Panc1 (cell line): Measurements from ENCODE around the gene JPH2. TPM values are rescaled to one million over a fixed set of nuclear protein-coding genes. Genes with fewer than 3 reads are reported as not detected.

ENCODE experiments used
- ATAC-seq: fragments of 200-7000 bp; cut with Tn5 transposase; 2 replicates; pipeline ENCODE4 v1.9.1; 2020; ENCODE audit warnings: mild to moderate bottlenecking, moderate library complexity
- BruUV-seq: library from RNA; stranded (reverse); fragments of 400-500 nt; replicated peaks from 2 replicates; lab custom pipeline; 2021; lab: Mats Ljungman, UMichigan
- CTCF ChIA-PET: fragments of 300-600 bp; sonication (Branson Sonifier 250); formaldehyde crosslinking; loops from one replicate; lab custom pipeline; 2022; ENCODE audit warnings: antibody characterized with exemption; lab: Charles Lee
- POLR2A ChIA-PET: fragments of 300-600 bp; sonication (Branson Sonifier 250); formaldehyde crosslinking; loops from one replicate; lab custom pipeline; 2022; ENCODE audit warnings: antibody characterized with exemption; lab: Charles Lee
- DNase-seq: peaks from one replicate; pipeline ENCODE4 v3.0.0-alpha.2; 2010; ENCODE audit warnings: low read depth, low spot score
- H3K27ac ChIP-seq: 2 replicates; pipeline ENCODE4 v1.5.1; 2011; ENCODE audit warnings: mild to moderate bottlenecking, low read length, inconsistent platforms
- H3K27me3 ChIP-seq: fragments of 200-500 bp; sonication (Bioruptor generic); 2 replicates; pipeline ENCODE4 v1.6.0; 2014; ENCODE audit warnings: low read length, inconsistent platforms; ENCODE audit not compliant: control insufficient read depth, insufficient read depth
- H3K36me3 ChIP-seq: fragments of 200-500 bp; sonication (Bioruptor generic); 2 replicates; pipeline ENCODE4 v1.5.1; 2014; ENCODE audit warnings: inconsistent platforms, mild to moderate bottlenecking, low read length, moderate library complexity; ENCODE audit not compliant: control insufficient read depth, insufficient read depth
- H3K4me1 ChIP-seq: 2 replicates; pipeline ENCODE4 v1.5.1; 2011; ENCODE audit warnings: inconsistent platforms, mild to moderate bottlenecking, low read length, moderate library complexity; ENCODE audit not compliant: control insufficient read depth, insufficient read depth
- H3K4me3 ChIP-seq, 2 experiments: 2 replicates each; pipeline ENCODE4 v1.5.1; 2011 to 2012; ENCODE audit warnings: low read depth in 2 of 2, low read length in 2 of 2, mild to moderate bottlenecking in 2 of 2, inconsistent platforms in 1 of 2, moderate library complexity in 1 of 2
- H3K9me3 ChIP-seq: fragments of 200-500 bp; sonication (Bioruptor generic); 2 replicates; pipeline ENCODE4 v1.5.1; 2014; ENCODE audit warnings: low read depth, mild to moderate bottlenecking, inconsistent platforms, low read length, moderate library complexity; ENCODE audit not compliant: control insufficient read depth, insufficient read depth
- CTCF ChIP-seq: fragments of 450-650 bp; IDR thresholded peaks from 2 replicates; pipeline ENCODE4 v1.5.1; 2017; ENCODE audit warnings: mild to moderate bottlenecking
- POLR2AphosphoS5 ChIP-seq: IDR thresholded peaks from 2 replicates; pipeline ENCODE4 v1.6.1; 2012; ENCODE audit warnings: mild to moderate bottlenecking, low read depth, low read length, moderate library complexity
- SIN3A ChIP-seq: IDR thresholded peaks from 2 replicates; pipeline ENCODE4 v1.6.1; 2012; ENCODE audit warnings: low read depth, mild to moderate bottlenecking, low read length, moderate library complexity, borderline replicate concordance; ENCODE audit not compliant: insufficient read depth
- TCF7L2 ChIP-seq: IDR thresholded peaks from 2 replicates; pipeline ENCODE4 v1.6.1; 2011; ENCODE audit warnings: mild to moderate bottlenecking, low read depth, low read length, inconsistent platforms
- in situ Hi-C: cut with HindIII; loops from 2 replicates; pipeline ENCODE4 v1.10.0; 2016; ENCODE audit warnings: low sequenced_read_pairs, low pct_unique_long_range_greater_than_20kb
- intact Hi-C: fragments of 100-400 bp; cut with micrococcal nuclease; formaldehyde crosslinking; loops from one replicate; pipeline ENCODE4 v1.10.0; 2022; ENCODE audit not compliant: unreplicated experiment
- total RNA-seq: library from RNA; stranded (reverse); gene quantifications from one replicate; pipeline ENCODE4 v1.2.1, GENCODE V29; 2021; ENCODE audit not compliant: unreplicated experiment
- TF ChIP-seq, protein P1 (sequence below), 2 experiments: IDR thresholded peaks; 2 replicates each; pipeline ENCODE4 v1.6.1; 2011 to 2012; ENCODE audit warnings: low read depth in 2 of 2, control low read depth in 1 of 2, low read length in 1 of 2, mild to moderate bottlenecking in 1 of 2, moderate library complexity in 1 of 2; ENCODE audit not compliant: insufficient read depth in 1 of 2

Gene JPH2
- total RNA-seq, 1 experiment from 2014 or later: 0.49 TPM

- in situ Hi-C loops (no loop called here), intact Hi-C loops (no loop called here)
- no peaks in the 10 kb centered on the region for H3K27me3 ChIP-seq
- H3K9me3 ChIP-seq: no peaks in the 10 kb centered on the region
- no peak overlapping the region for H3K4me3 ChIP-seq
- H3K4me1 ChIP-seq: no peaks in the 10 kb centered on the region
- no TSS peak for BruUV-seq
- DNase-seq: no peak
- CTCF ChIA-PET: no interaction called here
- POLR2A ChIA-PET: interaction anchor here (0.6 kb wide), 1 partner anchor 103 kb away, joined by 3 read pairs; no protein-coding TSS in a partner anchor
- no peak for ATAC-seq
- H3K27ac ChIP-seq: no peak overlapping the region
- no peaks in the 10 kb centered on the region for H3K36me3 ChIP-seq
- TF ChIP-seq TCF7L2 (no peak), CTCF (no peak), SIN3A (no peak), POLR2AphosphoS5 (no peak)
- TF ChIP-seq, protein P1, sequence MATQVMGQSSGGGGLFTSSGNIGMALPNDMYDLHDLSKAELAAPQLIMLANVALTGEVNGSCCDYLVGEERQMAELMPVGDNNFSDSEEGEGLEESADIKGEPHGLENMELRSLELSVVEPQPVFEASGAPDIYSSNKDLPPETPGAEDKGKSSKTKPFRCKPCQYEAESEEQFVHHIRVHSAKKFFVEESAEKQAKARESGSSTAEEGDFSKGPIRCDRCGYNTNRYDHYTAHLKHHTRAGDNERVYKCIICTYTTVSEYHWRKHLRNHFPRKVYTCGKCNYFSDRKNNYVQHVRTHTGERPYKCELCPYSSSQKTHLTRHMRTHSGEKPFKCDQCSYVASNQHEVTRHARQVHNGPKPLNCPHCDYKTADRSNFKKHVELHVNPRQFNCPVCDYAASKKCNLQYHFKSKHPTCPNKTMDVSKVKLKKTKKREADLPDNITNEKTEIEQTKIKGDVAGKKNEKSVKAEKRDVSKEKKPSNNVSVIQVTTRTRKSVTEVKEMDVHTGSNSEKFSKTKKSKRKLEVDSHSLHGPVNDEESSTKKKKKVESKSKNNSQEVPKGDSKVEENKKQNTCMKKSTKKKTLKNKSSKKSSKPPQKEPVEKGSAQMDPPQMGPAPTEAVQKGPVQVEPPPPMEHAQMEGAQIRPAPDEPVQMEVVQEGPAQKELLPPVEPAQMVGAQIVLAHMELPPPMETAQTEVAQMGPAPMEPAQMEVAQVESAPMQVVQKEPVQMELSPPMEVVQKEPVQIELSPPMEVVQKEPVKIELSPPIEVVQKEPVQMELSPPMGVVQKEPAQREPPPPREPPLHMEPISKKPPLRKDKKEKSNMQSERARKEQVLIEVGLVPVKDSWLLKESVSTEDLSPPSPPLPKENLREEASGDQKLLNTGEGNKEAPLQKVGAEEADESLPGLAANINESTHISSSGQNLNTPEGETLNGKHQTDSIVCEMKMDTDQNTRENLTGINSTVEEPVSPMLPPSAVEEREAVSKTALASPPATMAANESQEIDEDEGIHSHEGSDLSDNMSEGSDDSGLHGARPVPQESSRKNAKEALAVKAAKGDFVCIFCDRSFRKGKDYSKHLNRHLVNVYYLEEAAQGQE (IDR thresholded peaks at IDR 0.05; ENCODE audit: insufficient read depth in 1 of 2, low read depth in 2 of 2, low read length in 1 of 2): no peak
These were observed 13.1 kb downstream of the JPH2 start for GRCh38 chr20:44173846-44174245.

GRCh38 chr20:44173116-44173515, 13.9 kb downstream of the JPH2 start:
- intact Hi-C loops: no loop called here
- ChIA-PET POLR2A (no interaction called here), CTCF (no interaction called here)
- H3K36me3 ChIP-seq: no peaks in the 10 kb centered on the region
- no peak for ATAC-seq
- no peak overlapping the region for H3K27ac ChIP-seq
- no peaks in the 10 kb centered on the region for H3K9me3 ChIP-seq
- in situ Hi-C loops: no loop called here
- no peak overlapping the region for H3K4me3 ChIP-seq
- DNase-seq: no peak
- no peaks in the 10 kb centered on the region for H3K4me1 ChIP-seq
- no TSS peak for BruUV-seq
- TF ChIP-seq SIN3A (no peak), TCF7L2 (no peak), CTCF (no peak), POLR2AphosphoS5 (no peak)
- TF ChIP-seq, protein P1 (IDR thresholded peaks at IDR 0.05; ENCODE audit: insufficient read depth in 1 of 2, low read depth in 2 of 2, low read length in 1 of 2): no peak
- H3K27me3 ChIP-seq: no peaks in the 10 kb centered on the region
